B cell (primary cell): ENCODE data around the gene PFKFB3.

Experiments
- CTCF ChIP-seq: fragments of 200-600 bp; IDR thresholded peaks from one replicate; pipeline ENCODE4 v1.8.0; 2022; ENCODE audit warnings: antibody characterized with exemption, mild to moderate bottlenecking
- EZH2 ChIP-seq: IDR thresholded peaks from 2 replicates; pipeline ENCODE4 v1.6.1; 2012; ENCODE audit warnings: borderline replicate concordance, low read depth, mild to moderate bottlenecking, moderate library complexity, low read length; ENCODE audit not compliant: insufficient read depth, poor library complexity, severe bottlenecking

GRCh38 chr10:6260843-6261242 lies 58.1 kb downstream of the PFKFB3 start:
- TF ChIP-seq CTCF = no peak
- no peak for TF ChIP-seq EZH2
